ENCODE measurements around the gene TGFBR2. TPM values are rescaled to one million over a fixed set of nuclear protein-coding genes. Genes with fewer than 3 reads are reported as not detected.

The TGFBR2 gene
- polyA plus RNA-seq, 1 experiment, result 61.0 TPM

GRCh38 chr3:30607032-30607833, 832 bp downstream of the TGFBR2 start:
- no peaks in the 10 kb centered on the region for H3K36me3 ChIP-seq (ENCODE audit: control insufficient read depth, insufficient read depth, low read length)
- peak overlapping the region; percentile 65 for H3K4me3 ChIP-seq (ENCODE audit: low read depth, low read length)
- ChIA-PET POLR2A (no interaction called here), CTCF (interaction anchor here (1.1 to 2.2 kb wide), 6 partner anchors 51 to 493 kb away, joined by 3 to 12 read pairs (median 4); no protein-coding TSS in a partner anchor)
- no peaks in the 10 kb centered on the region for H3K27me3 ChIP-seq (ENCODE audit: control insufficient read depth, insufficient read depth, low read length)
- DNase-seq (ENCODE audit: low read depth), result no peak
- TF ChIP-seq, protein P1, sequence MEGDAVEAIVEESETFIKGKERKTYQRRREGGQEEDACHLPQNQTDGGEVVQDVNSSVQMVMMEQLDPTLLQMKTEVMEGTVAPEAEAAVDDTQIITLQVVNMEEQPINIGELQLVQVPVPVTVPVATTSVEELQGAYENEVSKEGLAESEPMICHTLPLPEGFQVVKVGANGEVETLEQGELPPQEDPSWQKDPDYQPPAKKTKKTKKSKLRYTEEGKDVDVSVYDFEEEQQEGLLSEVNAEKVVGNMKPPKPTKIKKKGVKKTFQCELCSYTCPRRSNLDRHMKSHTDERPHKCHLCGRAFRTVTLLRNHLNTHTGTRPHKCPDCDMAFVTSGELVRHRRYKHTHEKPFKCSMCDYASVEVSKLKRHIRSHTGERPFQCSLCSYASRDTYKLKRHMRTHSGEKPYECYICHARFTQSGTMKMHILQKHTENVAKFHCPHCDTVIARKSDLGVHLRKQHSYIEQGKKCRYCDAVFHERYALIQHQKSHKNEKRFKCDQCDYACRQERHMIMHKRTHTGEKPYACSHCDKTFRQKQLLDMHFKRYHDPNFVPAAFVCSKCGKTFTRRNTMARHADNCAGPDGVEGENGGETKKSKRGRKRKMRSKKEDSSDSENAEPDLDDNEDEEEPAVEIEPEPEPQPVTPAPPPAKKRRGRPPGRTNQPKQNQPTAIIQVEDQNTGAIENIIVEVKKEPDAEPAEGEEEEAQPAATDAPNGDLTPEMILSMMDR (IDR thresholded peaks at IDR 0.05; ENCODE audit: insufficient read depth, low read depth, low read length), result no peak

- ChIA-PET POLR2A (no interaction called here), CTCF (interaction anchor here (0.9 kb wide), 1 partner anchor 50 kb away, joined by 3 read pairs; no protein-coding TSS in a partner anchor)
- TF ChIP-seq, protein P1 (IDR thresholded peaks at IDR 0.05; ENCODE audit: insufficient read depth, low read depth, low read length), result no peak
- Histone ChIP-seq H3K27me3 (ENCODE audit: control insufficient read depth, insufficient read depth, low read length) (no peaks in the 10 kb centered on the region), H3K4me3 (ENCODE audit: low read depth, low read length) (peak overlapping the region; percentile 21), H3K36me3 (ENCODE audit: control insufficient read depth, insufficient read depth, low read length) (no peaks in the 10 kb centered on the region)
- no peak for DNase-seq (ENCODE audit: low read depth)
Observed at GRCh38 chr3:30608598-30608947, 2.2 kb downstream of the TGFBR2 start.

GRCh38 chr3:30609930-30610701, 3.7 kb downstream of the TGFBR2 start:
- Histone ChIP-seq H3K36me3 (ENCODE audit: control insufficient read depth, insufficient read depth, low read length) (no peaks in the 10 kb centered on the region), H3K4me3 (ENCODE audit: low read depth, low read length) (no peak overlapping the region), H3K27me3 (ENCODE audit: control insufficient read depth, insufficient read depth, low read length) (no peaks in the 10 kb centered on the region)
- TF ChIP-seq, protein P1 (IDR thresholded peaks at IDR 0.05; ENCODE audit: insufficient read depth, low read depth, low read length), result no peak
- no peak for DNase-seq (ENCODE audit: low read depth)
- CTCF ChIA-PET, result interaction anchor here (1.3 kb wide), 1 partner anchor 291 kb away, joined by 5 read pairs; no protein-coding TSS in a partner anchor
- POLR2A ChIA-PET, result no interaction called here

DNA sequence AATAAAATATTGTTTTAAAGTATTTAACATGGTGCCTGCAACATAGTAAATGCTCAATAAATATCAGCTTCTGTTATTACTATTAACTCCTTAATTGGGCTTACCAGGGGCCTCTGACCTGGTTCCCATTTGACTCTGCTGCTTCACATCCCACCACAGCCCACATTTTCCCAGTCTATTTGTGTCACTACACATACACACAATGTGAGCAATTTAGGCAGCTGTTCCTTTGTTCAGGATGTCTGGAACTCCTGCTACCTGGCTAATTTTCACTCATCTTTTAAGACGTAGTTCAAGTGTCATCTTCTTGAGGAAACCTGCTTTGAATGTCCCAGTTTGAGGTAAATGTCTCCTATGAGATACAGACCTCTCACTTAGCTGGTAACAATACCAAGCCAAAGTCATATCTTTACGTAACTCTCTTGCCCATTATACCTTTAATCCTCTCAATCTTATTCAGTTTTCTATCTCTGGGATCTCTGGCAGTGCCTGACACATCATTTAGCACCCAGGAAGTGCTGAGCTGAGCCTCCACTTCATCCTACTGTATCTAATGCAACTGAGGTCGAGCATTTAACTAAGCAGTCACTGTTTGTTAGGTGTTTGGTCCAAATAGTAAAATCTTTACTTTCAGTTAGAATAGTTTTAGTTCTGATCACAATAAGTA, 4.4 kb downstream of the TGFBR2 start:
- TF ChIP-seq, protein P1 (IDR thresholded peaks at IDR 0.05; ENCODE audit: insufficient read depth, low read depth, low read length), result no peak
- POLR2A ChIA-PET, result no interaction called here
- CTCF ChIA-PET, result interaction anchor here (1.3 kb wide), 1 partner anchor 291 kb away, joined by 5 read pairs; no protein-coding TSS in a partner anchor
- Histone ChIP-seq H3K4me3 (ENCODE audit: low read depth, low read length) (no peak overlapping the region), H3K36me3 (ENCODE audit: control insufficient read depth, insufficient read depth, low read length) (no peaks in the 10 kb centered on the region), H3K27me3 (ENCODE audit: control insufficient read depth, insufficient read depth, low read length) (no peaks in the 10 kb centered on the region)
- DNase-seq (ENCODE audit: low read depth), result no peak

All from BJ (cell line).